WTC11 (cell line): ENCODE data around the gene LDB3. TPM values are rescaled to one million over a fixed set of nuclear protein-coding genes. Genes with fewer than 3 reads are reported as not detected.

ENCODE experiments used
- ATAC-seq: fragments of 200-7000 bp; cut with Tn5 transposase; 2 replicates; pipeline ENCODE4 v1.10.0; 2021; ENCODE audit warnings: mild to moderate bottlenecking, moderate library complexity
- CTCF ChIA-PET: fragments of 300-600 bp; sonication (Branson Sonifier 250); formaldehyde crosslinking; loops from one replicate; lab custom pipeline; 2021; ENCODE audit warnings: antibody characterized with exemption; lab: Charles Lee
- POLR2A ChIA-PET: fragments of 350-600 bp; sonication (Branson Sonifier 250); formaldehyde crosslinking; loops from one replicate; lab custom pipeline; 2021; ENCODE audit warnings: antibody characterized with exemption; lab: Charles Lee
- DNase-seq: peaks from one replicate; pipeline ENCODE4 v3.0.0; 2021; ENCODE audit warnings: low spot score
- H3K27ac Mint-ChIP-seq: 2 replicates; pipeline ENCODE4 v1.8.0; 2021; ENCODE audit warnings: mixed read lengths
- H3K27me3 Mint-ChIP-seq: 2 replicates; pipeline ENCODE4 v1.8.0; 2021; ENCODE audit warnings: low read depth, mild to moderate bottlenecking, moderate library complexity, mixed read lengths
- H3K36me3 Mint-ChIP-seq: 2 replicates; pipeline ENCODE4 v1.8.0; 2021; ENCODE audit warnings: mixed read lengths
- H3K4me1 Mint-ChIP-seq: 2 replicates; pipeline ENCODE4 v1.8.0; 2022; ENCODE audit warnings: mixed read lengths
- H3K4me3 Mint-ChIP-seq: 2 replicates; pipeline ENCODE4 v1.8.0; 2021; ENCODE audit warnings: mild to moderate bottlenecking, moderate library complexity, mixed read lengths
- H3K9me3 Mint-ChIP-seq: 2 replicates; pipeline ENCODE4 v1.8.0; 2021; ENCODE audit warnings: mixed read lengths
- ARID4B ChIP-seq: sonication (generic); formaldehyde crosslinking; IDR thresholded peaks from 2 replicates; pipeline ENCODE4 v1.8.0; 2023; ENCODE audit warnings: missing genetic modification reagents, mild to moderate bottlenecking, borderline replicate concordance
- E2F1 ChIP-seq: sonication (generic); formaldehyde crosslinking; IDR thresholded peaks from 2 replicates; pipeline ENCODE4 v1.8.0; 2022; ENCODE audit warnings: mild to moderate bottlenecking, missing genetic modification reagents
- E2F5 ChIP-seq: sonication (generic); formaldehyde crosslinking; IDR thresholded peaks from 2 replicates; pipeline ENCODE4 v1.8.1; 2022; ENCODE audit warnings: mild to moderate bottlenecking, moderate library complexity, missing genetic modification reagents
- ELF4 ChIP-seq: sonication (generic); formaldehyde crosslinking; IDR thresholded peaks from 2 replicates; pipeline ENCODE4 v1.8.1; 2022; ENCODE audit warnings: low read depth, mild to moderate bottlenecking, moderate library complexity, missing genetic modification reagents
- EMX1 ChIP-seq: fragments of 250-450 bp; sonication (Bioruptor Pico); IDR thresholded peaks from 2 replicates; pipeline ENCODE4 v1.8.0; 2021; ENCODE audit warnings: mild to moderate bottlenecking
- ESRRA ChIP-seq: sonication (generic); formaldehyde crosslinking; IDR thresholded peaks from 2 replicates; pipeline ENCODE4 v1.8.1; 2022; ENCODE audit warnings: mild to moderate bottlenecking, missing genetic modification reagents, borderline replicate concordance
- IRF1 ChIP-seq: sonication (generic); formaldehyde crosslinking; IDR thresholded peaks from 2 replicates; pipeline ENCODE4 v1.8.0; 2023; ENCODE audit warnings: missing genetic modification reagents
- IRF2 ChIP-seq: sonication (generic); formaldehyde crosslinking; IDR thresholded peaks from 2 replicates; pipeline ENCODE4 v1.8.0; 2022; ENCODE audit warnings: low read depth, missing genetic modification reagents, borderline replicate concordance
- JAZF1 ChIP-seq: fragments of 250-450 bp; sonication (Bioruptor Pico); IDR thresholded peaks from 2 replicates; pipeline ENCODE4 v1.9.0; 2021; ENCODE audit warnings: moderate library complexity, mild to moderate bottlenecking, inconsistent platforms
- JUN ChIP-seq: sonication (generic); formaldehyde crosslinking; IDR thresholded peaks from 2 replicates; pipeline ENCODE4 v1.8.0; 2023; ENCODE audit warnings: mild to moderate bottlenecking, missing genetic modification reagents
- KAT7 ChIP-seq: sonication (generic); formaldehyde crosslinking; IDR thresholded peaks from 2 replicates; pipeline ENCODE4 v1.8.1; 2023; ENCODE audit warnings: missing genetic modification reagents, mild to moderate bottlenecking, borderline replicate concordance
- MLX ChIP-seq: sonication (generic); formaldehyde crosslinking; IDR thresholded peaks from 2 replicates; pipeline ENCODE4 v1.8.1; 2023; ENCODE audit warnings: mild to moderate bottlenecking, missing genetic modification reagents, moderate library complexity
- MYBL2 ChIP-seq: sonication (generic); formaldehyde crosslinking; IDR thresholded peaks from 2 replicates; pipeline ENCODE4 v1.8.1; 2023; ENCODE audit warnings: mild to moderate bottlenecking, moderate library complexity, missing genetic modification reagents
- NFATC4 ChIP-seq: fragments of 250-450 bp; sonication (Bioruptor Pico); IDR thresholded peaks from 2 replicates; pipeline ENCODE4 v1.9.0; 2021; ENCODE audit warnings: mild to moderate bottlenecking
- NR1H2 ChIP-seq: sonication (generic); formaldehyde crosslinking; IDR thresholded peaks from 2 replicates; pipeline ENCODE4 v1.9.0; 2021; ENCODE audit warnings: mild to moderate bottlenecking, moderate library complexity, missing genetic modification reagents
- NR2C2 ChIP-seq: sonication (generic); formaldehyde crosslinking; IDR thresholded peaks from 2 replicates; pipeline ENCODE4 v1.8.0; 2022; ENCODE audit warnings: mild to moderate bottlenecking, missing genetic modification reagents
- RORB ChIP-seq: fragments of 250-450 bp; sonication (Bioruptor Pico); IDR thresholded peaks from 2 replicates; pipeline ENCODE4 v1.9.0; 2021; ENCODE audit warnings: mild to moderate bottlenecking
- SMAD3 ChIP-seq: sonication (generic); formaldehyde crosslinking; IDR thresholded peaks from 2 replicates; pipeline ENCODE4 v1.8.0; 2022; ENCODE audit warnings: missing genetic modification reagents, mild to moderate bottlenecking, borderline replicate concordance
- SP1 ChIP-seq: sonication (generic); formaldehyde crosslinking; conservative IDR thresholded peaks from 2 replicates; pipeline ENCODE4 v1.8.1; 2022; ENCODE audit warnings: missing genetic modification reagents
- TEAD4 ChIP-seq: sonication (generic); formaldehyde crosslinking; IDR thresholded peaks from 2 replicates; pipeline ENCODE4 v1.8.0; 2022; ENCODE audit warnings: mild to moderate bottlenecking, missing genetic modification reagents
- USF1 ChIP-seq: sonication (generic); formaldehyde crosslinking; IDR thresholded peaks from 2 replicates; pipeline ENCODE4 v1.8.0; 2022; ENCODE audit warnings: mild to moderate bottlenecking, missing genetic modification reagents
- ZBTB21 ChIP-seq: sonication (generic); formaldehyde crosslinking; IDR thresholded peaks from 2 replicates; pipeline ENCODE4 v1.8.1; 2023; ENCODE audit warnings: mild to moderate bottlenecking, missing genetic modification reagents, borderline replicate concordance
- ZBTB43 ChIP-seq: sonication (generic); formaldehyde crosslinking; IDR thresholded peaks from 2 replicates; pipeline ENCODE4 v1.8.1; 2023; ENCODE audit warnings: mild to moderate bottlenecking, missing genetic modification reagents
- ZNF396 ChIP-seq: fragments of 250-450 bp; sonication (Bioruptor Pico); IDR thresholded peaks from 2 replicates; pipeline ENCODE4 v1.8.0; 2021; ENCODE audit warnings: mild to moderate bottlenecking, moderate library complexity, borderline replicate concordance
- total RNA-seq: library from RNA; stranded (reverse); gene quantifications from 3 replicates; pipeline ENCODE4 v1.2.3, GENCODE V29; 2021

LDB3 gene
- total RNA-seq, 1 experiment from 2014 or later, result 0.42 TPM

- peaks cover 23% of the 10 kb centered on the region for H3K9me3 Mint-ChIP-seq
- DNase-seq (no peak), ATAC-seq (no peak)
- H3K36me3 Mint-ChIP-seq, result peaks cover 9% of the 10 kb centered on the region; the same call in 1 of the 2 replicates
- POLR2A ChIA-PET, result no interaction called here
- no peak overlapping the region for H3K27ac Mint-ChIP-seq
- CTCF ChIA-PET, result interaction anchor here (0.7 to 1.2 kb wide), 5 partner anchors 10 to 503 kb away, joined by 3 to 5 read pairs (median 3); no protein-coding TSS in a partner anchor
- TF ChIP-seq ZBTB21 (no peak), ELF4 (CRISPR knock-in tag) (no peak), ARID4B (CRISPR knock-in tag) (no peak), MLX (CRISPR knock-in tag) (no peak), RORB (CRISPR knock-in tag) (no peak), ESRRA (CRISPR knock-in tag) (no peak), TEAD4 (CRISPR knock-in tag) (no peak)
- TF ChIP-seq, all 79 proteins: peak for 0
- Mint-ChIP-seq H3K4me1 (no peaks in the 10 kb centered on the region), H3K27me3 (no peaks in the 10 kb centered on the region), H3K4me3 (no peak overlapping the region)
Observed at GRCh38 chr10:86642021-86642420, 26.3 kb upstream of the LDB3 start.

- Mint-ChIP-seq H3K9me3 (peaks cover 23% of the 10 kb centered on the region), H3K36me3 (peaks cover 9% of the 10 kb centered on the region; the same call in 1 of the 2 replicates), H3K27me3 (no peaks in the 10 kb centered on the region), H3K4me1 (no peaks in the 10 kb centered on the region), H3K4me3 (no peak overlapping the region), H3K27ac (no peak overlapping the region)
- TF ChIP-seq ESRRA (CRISPR knock-in tag) (no peak), NFATC4 (CRISPR knock-in tag) (no peak), E2F1 (CRISPR knock-in tag) (no peak), SP1 (no peak), EMX1 (no peak), JUN (no peak), JAZF1 (CRISPR knock-in tag) (no peak), KAT7 (no peak), SMAD3 (CRISPR knock-in tag) (no peak), ZBTB43 (CRISPR knock-in tag) (no peak), NR1H2 (CRISPR knock-in tag) (no peak), IRF1 (no peak), IRF2 (CRISPR knock-in tag) (no peak), MYBL2 (CRISPR knock-in tag) (no peak), NR2C2 (no peak), E2F5 (no peak), ZNF396 (CRISPR knock-in tag) (no peak), USF1 (CRISPR knock-in tag) (no peak)
- ChIA-PET POLR2A (no interaction called here), CTCF (interaction anchor here (0.7 to 1.2 kb wide), 5 partner anchors 10 to 503 kb away, joined by 3 to 5 read pairs (median 3); no protein-coding TSS in a partner anchor)
- DNase-seq (no peak), ATAC-seq (peak; percentile 30; the same call in 1 of the 2 replicates)
Observed at GRCh38 chr10:86642499-86642898, 25.8 kb upstream of the LDB3 start.
